Testis (tissue), 5 donors: ENCODE measurements around the gene RCOR3. TPM values are rescaled to one million over a fixed set of nuclear protein-coding genes. Genes with fewer than 3 reads are reported as not detected.

Source experiments
- DNase-seq: peaks from one replicate; pipeline ENCODE4 v3.0.0-alpha.2; 2019
- H3K27ac ChIP-seq, 2 donors: fragments of 200-600 bp; sonication (generic); one replicate each; pipeline ENCODE4 v1.5.1; 2019
- H3K27me3 ChIP-seq: fragments of 200-600 bp; sonication (generic); one replicate; pipeline ENCODE4 v1.5.1; 2019
- H3K36me3 ChIP-seq: fragments of 200-600 bp; sonication (generic); one replicate; pipeline ENCODE4 v1.5.1; 2017; ENCODE audit warnings: low read depth; ENCODE audit errors: missing control alignments
- H3K4me1 ChIP-seq: fragments of 200-600 bp; sonication (generic); one replicate; pipeline ENCODE4 v1.5.1; 2019
- H3K4me3 ChIP-seq, 2 donors: fragments of 200-600 bp; sonication (generic); one replicate each; pipeline ENCODE4 v1.5.1; 2017 to 2019
- H3K9me3 ChIP-seq: fragments of 200-600 bp; sonication (generic); one replicate; pipeline ENCODE4 v1.5.1; 2017
- CTCF ChIP-seq, 3 experiments: fragments of 450-650 bp in 2 of 3; fragments of 200-600 bp in 1 of 3; sonication (generic) in 1 of 3; IDR thresholded peaks; one replicate each; pipeline ENCODE4 v1.5.1; 2016 to 2019; ENCODE audit warnings: antibody characterized with exemption in 3 of 3, mild to moderate bottlenecking in 2 of 3, moderate library complexity in 1 of 3
- POLR2A ChIP-seq: fragments of 450-650 bp; IDR thresholded peaks from one replicate; pipeline ENCODE4 v1.6.1; 2017; ENCODE audit warnings: antibody characterized with exemption, mild to moderate bottlenecking, moderate library complexity
- WGBS, 2 donors: methylation state at CpG; one replicate each; pipeline ENCODE4 v1.1.5; 2018; 5-methylcytosine and 5-hydroxymethylcytosine counted together
- intact Hi-C: fragments of 100-400 bp; cut with DNase I; formaldehyde crosslinking; loops from one replicate; pipeline ENCODE4 v1.15.1; 2023; ENCODE audit warnings: low total_unique reads
- long read RNA-seq, 2 donors: transcript quantifications; one replicate each; lab custom pipeline, GENCODE V29; 2026
- polyA plus RNA-seq: library from polyadenylated mRNA; stranded (reverse); fragments of 350-450 nt; fragmentation: Illumina TruSeq; extraction: RNeasy Lipid Tissue Mini Kit (QIAGEN cat#74804); gene quantifications from one replicate; pipeline ENCODE4 v1.2.3, GENCODE V29; 2014; ENCODE audit warnings: low read depth, low replicate concordance; ENCODE audit not compliant: insufficient read depth
- total RNA-seq, 2 donors: library from RNA; depleted of rRNA; stranded (reverse); fragments of >200 nt; gene quantifications; one replicate each; pipeline ENCODE4 v1.2.3, GENCODE V29; 2016

The RCOR3 gene
- total RNA-seq: 100 to 1,000 TPM; 114 to 141 TPM
- polyA plus RNA-seq: 128 TPM
- long read RNA-seq, donor 1, full-length matches to known transcripts: 14 of 14 reads
- long read RNA-seq, donor 1, partial matches to known transcripts: 0 of 14 reads
- long read RNA-seq, donor 1, other reads (novel, unspliced or antisense): 0 of 14 reads
- long read RNA-seq, donor 2, partial matches to known transcripts: 0 of 1 reads
- long read RNA-seq, donor 2, other reads (novel, unspliced or antisense): 0 of 1 reads

DNA sequence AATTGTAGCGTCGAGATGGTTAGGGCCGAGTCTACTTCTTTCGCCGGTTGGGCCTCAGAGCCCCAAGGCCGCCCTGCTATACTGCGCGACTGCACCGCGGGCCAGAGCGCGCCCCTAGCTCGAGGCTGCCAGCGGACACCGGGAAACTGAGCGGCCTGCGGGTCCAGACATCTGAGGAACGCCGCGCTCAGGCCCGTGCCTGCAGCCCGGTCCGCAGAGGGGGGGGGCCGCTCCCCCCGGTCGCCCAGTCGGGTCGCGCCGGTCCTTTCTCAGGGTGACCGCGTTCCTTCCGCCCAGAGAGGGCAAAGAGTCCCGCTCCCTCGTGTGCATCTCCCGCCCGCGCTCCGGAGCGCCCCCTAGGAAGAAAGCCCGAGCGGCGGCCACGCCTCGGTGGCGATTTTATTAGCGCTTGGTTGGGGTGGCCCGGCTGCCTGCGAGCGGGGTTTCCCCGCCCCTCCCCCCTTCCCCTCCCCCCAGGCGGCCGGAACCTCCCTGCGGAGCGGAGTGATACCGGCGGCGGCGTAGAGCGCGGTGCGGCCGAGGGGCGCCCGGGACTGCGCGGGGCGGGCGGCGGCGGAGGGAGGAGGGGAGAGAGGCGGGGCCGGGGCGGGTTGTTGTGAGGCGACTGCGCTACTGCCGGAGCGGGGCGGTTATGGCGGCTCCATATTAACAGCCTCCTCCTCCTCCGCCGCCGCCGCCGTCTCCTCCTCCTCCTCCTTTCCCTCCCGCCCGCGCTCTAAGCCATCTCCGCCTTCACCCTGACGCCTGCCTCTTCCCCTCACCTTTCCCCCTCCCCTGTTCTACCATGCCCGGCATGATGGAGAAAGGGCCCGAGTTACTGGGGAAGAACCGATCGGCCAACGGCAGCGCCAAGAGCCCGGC, at the start of gene RCOR3:
TSS of gene RCOR3 (plus strand) at position 611 of the 882 bp plus-strand sequence. CDS start at position 806, 195 bp downstream.
- peak; percentile 94 for DNase-seq
- Histone ChIP-seq H3K27me3 (no peaks in the 10 kb centered on the region), H3K9me3 (no peaks in the 10 kb centered on the region), H3K4me1 (peaks cover 14% of the 10 kb centered on the region), H3K36me3 (no peaks in the 10 kb centered on the region), H3K4me3 (peak within 1 kb of the TSS; percentile 80 to 98), H3K27ac (peak within 1 kb of the TSS; percentile 98 to 100)
- peak; percentile 53 for TF ChIP-seq POLR2A
- TF ChIP-seq CTCF (IDR thresholded peaks at IDR 0.05): peak; percentile 34 to 41 (median 37)
- 1% methylated on average over 54 to 92 of the region's 97 CpGs for WGBS, 2 donors
- intact Hi-C loops: no loop called here

- no peaks in the 10 kb centered on the region for H3K36me3 ChIP-seq
- intact Hi-C loops: no loop called here
- no peak for DNase-seq
- no peaks in the 10 kb centered on the region for H3K4me1 ChIP-seq
- TF ChIP-seq CTCF (IDR thresholded peaks at IDR 0.05) (no peak), POLR2A (no peak)
- H3K9me3 ChIP-seq: no peaks in the 10 kb centered on the region
- no peaks in the 10 kb centered on the region for H3K27me3 ChIP-seq
- H3K27ac ChIP-seq: no peak overlapping the region
- no peak overlapping the region for H3K4me3 ChIP-seq
- 63 to 86% methylated on average over 5 of the region's 5 CpGs for WGBS, 2 donors
Observed at GRCh38 chr1:211210052-211210451, 49.1 kb upstream of the RCOR3 start.

GRCh38 chr1:211210965-211211364, 48.2 kb upstream of the RCOR3 start:
- Histone ChIP-seq H3K4me3 (no peak overlapping the region), H3K36me3 (no peaks in the 10 kb centered on the region), H3K27ac (no peak overlapping the region), H3K27me3 (no peaks in the 10 kb centered on the region), H3K9me3 (no peaks in the 10 kb centered on the region), H3K4me1 (no peaks in the 10 kb centered on the region)
- DNase-seq: no peak
- intact Hi-C loops: no loop called here
- TF ChIP-seq POLR2A: no peak
- no peak for TF ChIP-seq CTCF (IDR thresholded peaks at IDR 0.05)
- WGBS, 2 donors: 89 to 96% methylated on average over 6 of the region's 6 CpGs

DNA sequence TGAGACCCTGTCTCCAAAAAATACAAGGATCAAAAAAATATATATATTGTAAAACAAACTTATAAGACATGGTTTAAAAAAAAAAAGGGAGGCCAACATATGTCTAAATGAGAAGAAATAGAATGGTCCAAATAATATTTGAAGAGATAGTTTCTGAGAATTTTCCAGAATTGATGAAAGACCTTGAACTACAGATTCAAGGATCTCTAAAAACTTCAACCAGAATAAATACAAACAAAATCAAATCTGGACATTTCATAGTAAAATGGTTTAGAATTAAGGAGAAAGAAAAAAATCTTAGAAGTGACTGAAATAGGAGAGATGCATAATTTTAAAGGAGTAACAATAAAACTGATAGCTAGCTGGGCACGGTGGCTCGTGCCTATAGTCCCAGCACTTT, 45.5 kb upstream of the RCOR3 start:
- intact Hi-C loops: no loop called here
- Histone ChIP-seq H3K4me3 (no peak overlapping the region), H3K27me3 (no peaks in the 10 kb centered on the region), H3K4me1 (no peaks in the 10 kb centered on the region), H3K9me3 (no peaks in the 10 kb centered on the region), H3K27ac (no peak overlapping the region), H3K36me3 (no peaks in the 10 kb centered on the region)
- 87 to 92% methylated on average over 2 of the region's 2 CpGs for WGBS, 2 donors
- no peak for DNase-seq
- TF ChIP-seq CTCF (IDR thresholded peaks at IDR 0.05) (no peak), POLR2A (no peak)
